Bladder microvascular endothelial cell (primary cell): ENCODE results near the gene ATRN. TPM values are rescaled to one million over a fixed set of nuclear protein-coding genes. Genes with fewer than 3 reads are reported as not detected.

Experiments
- total RNA-seq: library from RNA; depleted of rRNA; stranded (reverse); fragments of >200 nt; gene quantifications from 2 replicates; pipeline ENCODE4 v1.2.3, GENCODE V29; 2014

Gene ATRN
- 20.1 and 81.6 TPM in 2 replicates for total RNA-seq

DNA sequence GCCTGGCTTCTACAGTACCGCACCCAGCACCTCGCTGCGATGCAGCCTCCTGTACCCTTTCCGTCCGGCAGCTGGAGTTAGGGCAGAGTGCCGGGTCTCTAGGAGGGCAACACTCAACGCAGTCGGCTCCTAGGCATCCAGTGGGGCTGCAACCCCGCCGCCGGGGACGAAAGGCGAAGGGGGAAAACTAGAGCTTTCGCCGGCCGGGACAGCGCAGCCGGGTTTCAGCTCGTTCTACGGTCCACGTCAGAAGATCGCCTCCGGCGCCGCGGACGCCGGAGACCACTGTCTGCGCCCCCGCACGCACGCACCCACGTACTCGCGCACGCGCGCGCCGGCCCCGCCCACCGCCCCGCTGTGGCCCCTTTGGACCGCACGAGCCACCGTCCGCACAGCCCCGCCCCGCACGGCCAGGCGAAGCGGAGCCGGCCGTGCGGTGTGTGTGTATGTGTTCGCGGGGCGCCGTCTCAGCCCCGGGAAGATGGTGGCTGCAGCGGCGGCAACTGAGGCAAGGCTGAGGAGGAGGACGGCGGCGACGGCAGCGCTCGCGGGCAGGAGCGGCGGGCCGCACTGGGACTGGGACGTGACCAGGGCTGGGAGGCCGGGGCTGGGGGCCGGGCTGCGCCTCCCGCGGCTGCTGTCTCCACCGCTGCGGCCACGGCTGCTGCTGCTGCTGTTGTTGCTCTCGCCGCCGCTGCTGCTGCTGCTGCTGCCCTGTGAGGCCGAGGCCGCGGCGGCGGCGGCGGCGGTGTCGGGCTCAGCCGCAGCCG is at the start of gene ATRN:
Gene ATRN (plus strand): TSS at position 392 of the 770 bp plus-strand sequence. CDS start 90 bp downstream, at position 482.

DNA sequence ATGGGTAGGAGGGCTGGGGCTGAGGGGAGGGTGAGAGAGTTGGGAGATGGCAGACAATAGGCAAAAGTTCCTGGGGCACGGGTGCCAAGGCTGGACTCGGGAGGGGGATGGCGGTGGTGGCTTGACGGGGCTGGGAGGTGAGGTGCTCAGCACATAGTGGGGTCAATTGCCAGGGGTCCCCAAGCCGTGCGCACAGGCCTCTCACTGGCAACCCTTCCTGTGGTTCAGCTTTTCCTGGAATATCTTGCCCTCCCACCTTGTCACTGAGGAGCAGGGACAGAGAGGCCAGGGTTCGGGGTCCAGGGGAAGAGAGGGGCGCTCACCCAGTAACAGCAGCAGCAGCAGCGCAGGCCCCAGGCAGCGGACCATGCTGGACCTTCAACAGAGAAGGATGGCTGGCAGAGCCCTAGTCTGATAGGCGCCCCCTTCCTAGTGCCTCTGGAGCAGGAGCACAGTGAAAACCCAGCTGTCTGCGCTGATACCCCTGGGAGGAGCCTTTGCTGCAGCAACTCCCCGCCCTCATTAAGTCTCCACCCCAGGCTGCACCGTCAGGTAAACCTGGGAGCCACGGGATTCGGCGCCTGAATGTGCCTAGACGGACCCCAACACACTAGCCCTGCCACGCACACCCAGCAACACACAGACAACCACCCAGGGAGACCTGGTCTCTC is 192.3 kb downstream of the ATRN start, which contains the start of gene GFRA4:
Gene GFRA4 (minus strand): TSS at position 369 of the 671 bp plus-strand sequence. CDS start 0 bp downstream, at position 369.

DNA sequence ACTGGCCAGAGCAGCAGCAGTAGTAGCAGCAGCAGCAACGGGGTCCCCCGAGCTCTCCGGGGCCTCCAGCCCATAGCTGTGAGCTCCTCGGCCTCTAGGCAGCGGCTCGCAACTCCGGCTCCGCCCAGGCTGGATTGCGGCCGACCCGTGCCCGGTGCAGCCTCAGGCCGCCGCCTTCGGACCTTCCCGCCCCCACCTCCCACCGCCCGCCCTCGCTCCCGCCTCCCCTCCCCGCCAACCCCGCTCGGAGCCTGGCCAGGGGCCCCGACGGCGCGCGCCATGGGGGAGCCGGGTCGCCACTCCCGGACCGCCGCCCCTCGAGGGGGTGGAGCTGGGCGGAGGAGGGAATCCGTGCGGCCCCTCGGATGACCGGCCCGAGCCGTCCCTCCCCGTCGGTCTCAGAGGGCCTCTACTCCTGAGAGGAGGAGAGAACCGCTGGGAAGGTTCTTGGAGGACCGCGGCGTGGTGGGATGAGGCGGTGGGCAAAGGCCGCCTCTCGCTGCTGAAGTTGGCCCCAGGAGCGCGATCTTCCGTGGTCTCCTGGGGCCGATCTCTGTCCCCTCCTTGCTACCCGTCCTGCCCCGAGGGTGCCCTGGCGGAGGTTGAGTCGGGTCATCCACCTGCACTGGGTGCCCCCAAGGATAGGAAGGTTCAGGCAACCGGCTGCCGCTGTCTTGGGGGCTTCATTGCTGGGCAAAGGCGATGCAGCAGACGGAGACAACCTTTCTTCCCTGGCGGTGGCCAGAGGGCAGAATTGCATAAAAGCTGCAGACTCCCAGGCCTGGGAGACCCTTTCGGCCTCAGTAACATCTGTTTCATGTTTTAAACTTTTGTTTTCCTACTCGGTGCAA is 211.3 kb downstream of the ATRN start, which contains the start of gene ADAM33:
Gene ADAM33 (minus strand): TSS at position 80 of the 851 bp plus-strand sequence. CDS start 6 bp downstream, at position 74.

Other genes starting within 250 kb of the ATRN start
- 1.3 and 28.9 TPM in 2 replicates for gene SLC4A11, start 231.8 kb upstream of the ATRN start, total RNA-seq
- 11.0 and 20.0 TPM in 2 replicates for gene DNAAF9, start 63.3 kb upstream of the ATRN start, total RNA-seq
- gene GFRA4, start 192.4 kb downstream of the ATRN start, total RNA-seq, result not detected in 2 replicates
- gene ADAM33, start 211.0 kb downstream of the ATRN start, total RNA-seq, result 0.16 TPM in 1 of 2 replicates, not detected in the other
- gene SIGLEC1, start 241.6 kb downstream of the ATRN start, total RNA-seq, result not detected in 2 replicates